Fibroblast of skin of left quadriceps (primary cell): ENCODE data around the gene DGKB.

Experiments used
- DNase-seq, 2 experiments: peaks; one replicate each; pipeline ENCODE4 v3.0.0-alpha.2; 2013; ENCODE audit warnings: low read depth in 2 of 2

DGKB gene

GRCh38 chr7:14859267-14859666 is 43.3 kb downstream of the DGKB start:
- DNase-seq, result no peak

DNA sequence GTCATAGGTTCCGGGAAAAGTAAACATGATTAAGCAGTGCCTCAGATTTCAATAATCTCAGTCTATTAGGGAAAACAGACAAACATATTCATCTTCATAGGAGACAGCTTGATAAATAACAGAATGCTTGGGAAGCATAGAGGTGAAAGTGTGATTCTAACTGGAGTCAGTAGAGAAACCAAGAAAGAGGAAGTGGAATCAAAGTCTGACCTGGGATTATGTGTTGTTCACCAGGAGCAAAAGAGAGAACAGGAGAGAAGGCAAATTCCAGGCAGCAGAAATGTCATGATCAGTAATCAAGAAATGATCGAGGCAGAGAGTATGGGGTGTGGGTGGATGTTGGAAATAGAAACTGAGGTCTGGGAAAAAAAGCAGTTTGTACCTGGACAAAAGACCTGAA is 43.7 kb downstream of the DGKB start:
- no peak for DNase-seq

- DNase-seq, result no peak
These were observed 44.1 kb downstream of the DGKB start for GRCh38 chr7:14858410-14858809.

DNA sequence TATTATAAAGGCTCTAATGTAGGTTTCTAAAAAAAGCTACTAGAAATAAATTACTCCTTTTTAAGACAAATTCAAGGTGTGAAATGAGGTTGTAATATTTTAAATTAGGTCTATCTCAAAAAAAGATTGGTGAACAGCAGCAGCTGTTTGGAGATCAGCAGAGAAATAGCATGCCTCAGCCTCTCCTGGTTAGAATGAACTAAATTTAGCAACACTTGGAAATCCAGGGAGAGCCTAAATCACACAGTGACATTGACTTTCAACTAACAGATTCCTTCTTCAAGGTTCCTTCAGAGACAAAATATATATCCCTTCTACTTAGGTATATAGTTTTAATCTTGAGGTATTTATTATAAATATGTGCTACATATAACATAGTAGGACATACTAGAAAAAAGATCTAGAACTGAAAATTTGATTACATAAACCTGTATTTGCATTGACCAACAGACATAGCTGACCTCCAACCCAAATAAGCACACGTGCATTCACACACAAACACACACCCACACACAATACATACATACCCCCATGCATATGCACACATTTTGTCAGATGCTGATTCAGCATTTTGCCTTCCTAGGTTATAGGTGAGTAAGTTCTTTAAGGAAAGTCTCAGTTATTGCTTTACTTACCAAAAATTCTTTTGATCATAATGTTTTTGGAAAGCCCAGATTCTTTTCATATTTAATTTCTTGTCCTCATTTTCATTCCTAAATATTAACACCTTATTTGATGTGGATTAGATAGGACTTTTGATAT is 47.3 kb downstream of the DGKB start:
- no peak for DNase-seq

GRCh38 chr7:14854471-14854870 is 48.1 kb downstream of the DGKB start:
- no peak for DNase-seq

- no peak for DNase-seq
These were observed 50.9 kb downstream of the DGKB start for GRCh38 chr7:14851610-14852009.

DNA sequence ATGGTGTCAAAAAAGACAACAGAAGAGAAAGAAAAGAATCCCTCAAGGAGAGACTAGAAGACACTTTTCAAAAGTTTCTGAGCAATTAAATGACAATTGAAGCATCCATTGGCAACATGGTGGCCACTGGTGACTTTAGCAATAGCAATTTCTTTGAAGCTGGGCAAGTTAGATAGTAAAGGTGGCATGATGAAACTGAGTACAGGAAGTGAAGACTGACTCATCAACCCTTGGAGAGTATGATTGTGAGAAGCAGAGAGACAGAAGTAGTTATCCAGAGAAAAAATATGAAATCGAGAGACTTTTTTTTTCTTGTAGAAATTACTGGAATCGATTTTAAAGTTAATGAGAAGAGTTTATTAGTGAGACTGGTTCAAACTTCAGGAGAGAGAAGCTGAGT is 52.5 kb downstream of the DGKB start:
- DNase-seq, result no peak

GRCh38 chr7:14846405-14846804 is 56.1 kb downstream of the DGKB start:
- no peak for DNase-seq

GRCh38 chr7:14843755-14844154 is 58.8 kb downstream of the DGKB start:
- no peak for DNase-seq

DNA sequence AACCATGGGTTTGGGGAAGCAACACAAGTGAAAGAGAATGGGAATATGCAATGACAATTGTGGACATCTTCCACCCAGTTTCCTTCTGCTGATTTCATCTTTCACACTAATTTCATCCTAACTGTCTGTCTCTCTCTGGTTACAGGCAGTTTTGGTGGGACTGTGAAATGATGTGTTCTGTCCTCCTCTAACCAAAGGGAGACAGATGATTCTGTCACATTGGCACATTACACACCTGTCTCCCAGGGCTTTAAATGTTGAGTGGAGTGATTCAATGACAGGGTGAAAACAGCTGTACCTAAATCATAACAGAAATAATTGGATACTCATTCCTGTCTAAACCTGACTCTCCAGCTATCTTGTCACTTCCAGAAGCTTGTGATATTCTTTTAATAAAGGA is 60.0 kb downstream of the DGKB start:
- no peak for DNase-seq

- DNase-seq, result peak; percentile 48
These were observed 60.7 kb downstream of the DGKB start for GRCh38 chr7:14841869-14842268.

DNA sequence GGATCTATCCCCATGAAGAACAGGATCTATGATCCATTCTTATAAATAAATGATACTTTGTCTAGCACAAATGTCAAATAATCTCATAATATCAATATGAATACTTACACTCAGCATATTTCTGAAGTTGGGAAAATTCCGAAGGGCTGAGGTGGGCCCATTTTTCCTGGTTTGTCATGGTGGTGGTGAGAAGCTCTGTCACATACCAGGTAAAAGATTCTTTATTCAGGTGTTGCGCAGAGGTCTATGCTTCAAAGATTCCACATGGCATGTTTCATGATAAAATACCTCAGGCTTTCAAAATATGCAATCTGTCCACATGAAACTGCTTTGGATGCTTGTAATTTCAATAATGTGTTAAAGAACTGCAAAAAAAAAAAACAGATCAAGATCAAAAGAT is 61.5 kb downstream of the DGKB start:
- DNase-seq, result no peak

GRCh38 chr7:14839307-14839706 is 63.2 kb downstream of the DGKB start:
- DNase-seq, result no peak

DNA sequence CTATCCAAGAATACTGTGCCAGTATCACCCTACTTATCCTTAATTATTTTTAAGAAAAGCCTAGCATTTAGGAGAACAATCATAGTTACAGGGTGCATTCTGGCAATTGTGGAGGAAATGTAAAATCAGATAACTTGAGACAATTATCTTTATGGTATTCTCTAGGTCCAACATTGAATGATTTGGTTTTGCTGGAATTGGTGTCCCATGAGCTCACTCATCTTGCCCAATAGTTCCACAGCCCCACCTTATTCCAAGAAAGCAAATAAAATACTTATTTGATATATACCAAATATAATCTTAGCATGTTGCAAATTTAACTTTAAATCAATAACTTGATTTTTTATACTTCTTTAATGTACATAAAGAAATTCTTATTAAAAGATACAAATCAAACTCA is 65.3 kb downstream of the DGKB start:
- DNase-seq, result no peak

- DNase-seq, result peak in 1 of 2 experiments; percentile 32
These were observed 65.9 kb downstream of the DGKB start for GRCh38 chr7:14836571-14837189.

DNA sequence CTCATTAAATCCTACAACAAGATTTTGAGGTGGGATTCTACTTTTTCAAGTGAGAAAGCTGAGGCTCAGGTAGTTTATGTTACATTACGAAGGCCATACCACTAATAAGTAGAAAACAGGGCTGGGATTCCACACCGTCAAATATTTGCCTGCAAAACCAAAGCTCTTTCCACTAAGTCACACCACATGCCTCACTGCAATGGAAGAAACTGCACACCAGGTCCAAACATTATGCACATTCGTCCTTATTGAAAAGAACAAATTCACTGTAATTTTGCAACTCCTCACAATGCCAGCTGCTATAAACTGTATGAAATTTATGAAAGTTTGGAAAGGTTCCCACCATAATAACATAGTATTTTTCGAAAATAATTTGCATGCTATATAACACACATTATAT is 66.5 kb downstream of the DGKB start:
- DNase-seq, result no peak

DNA sequence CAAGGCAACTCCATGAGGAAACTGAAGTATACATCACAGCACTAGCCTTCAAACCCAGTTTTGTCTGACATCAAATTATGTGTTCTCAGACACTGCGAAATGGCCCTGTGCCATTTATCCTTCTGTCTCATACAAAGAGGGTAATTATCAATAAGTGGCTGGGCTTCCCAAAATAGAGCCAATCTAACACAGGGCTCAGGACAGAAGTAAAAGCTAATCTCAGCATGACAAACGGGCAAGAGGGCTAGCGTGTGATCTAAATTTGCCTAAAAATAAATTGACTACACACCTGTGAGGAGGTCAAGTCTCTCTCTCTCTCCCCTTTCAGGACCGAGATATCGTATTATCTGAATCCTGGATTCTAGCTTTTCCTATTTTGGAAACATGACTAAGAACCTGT is 67.2 kb downstream of the DGKB start:
- no peak for DNase-seq

DNA sequence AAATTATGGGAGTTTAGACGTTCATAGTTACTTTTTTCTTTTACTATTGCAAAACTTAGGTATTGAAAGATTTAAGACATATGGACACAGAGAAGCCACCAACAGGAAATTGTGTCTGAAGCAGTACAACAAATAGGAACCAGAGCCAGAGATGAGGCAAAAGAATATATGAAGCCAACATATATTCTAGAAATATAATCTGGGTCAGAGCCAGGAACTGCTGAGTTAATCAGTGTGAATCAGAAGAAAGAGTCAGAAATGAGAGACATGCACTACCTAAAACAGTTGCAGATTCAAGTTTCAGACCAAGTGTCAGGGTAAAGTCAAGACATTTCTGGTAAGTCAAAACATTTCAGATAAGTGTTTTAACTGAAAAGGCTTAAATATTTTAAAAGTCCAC is 67.7 kb downstream of the DGKB start:
- DNase-seq, result peak in 1 of 2 experiments; percentile 38

DNA sequence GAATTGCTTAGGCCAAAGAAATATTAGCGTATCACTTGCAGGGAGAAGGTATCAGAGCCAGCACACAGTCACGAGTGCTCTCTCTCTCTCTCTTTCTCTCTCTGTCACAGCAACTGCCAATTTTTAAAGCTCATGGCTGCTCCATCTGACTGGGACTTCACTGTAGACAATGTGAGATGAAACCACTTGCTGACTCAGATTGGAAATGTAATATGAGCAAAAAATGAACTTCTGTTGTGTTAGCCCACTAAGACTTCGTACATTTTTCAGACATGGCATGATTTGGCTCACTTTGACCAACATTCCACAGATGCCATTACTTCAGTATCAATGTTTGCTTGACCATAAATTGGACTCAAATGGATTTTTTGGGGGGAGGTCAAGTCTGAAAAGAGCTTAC is 68.1 kb downstream of the DGKB start:
- no peak for DNase-seq

DNA sequence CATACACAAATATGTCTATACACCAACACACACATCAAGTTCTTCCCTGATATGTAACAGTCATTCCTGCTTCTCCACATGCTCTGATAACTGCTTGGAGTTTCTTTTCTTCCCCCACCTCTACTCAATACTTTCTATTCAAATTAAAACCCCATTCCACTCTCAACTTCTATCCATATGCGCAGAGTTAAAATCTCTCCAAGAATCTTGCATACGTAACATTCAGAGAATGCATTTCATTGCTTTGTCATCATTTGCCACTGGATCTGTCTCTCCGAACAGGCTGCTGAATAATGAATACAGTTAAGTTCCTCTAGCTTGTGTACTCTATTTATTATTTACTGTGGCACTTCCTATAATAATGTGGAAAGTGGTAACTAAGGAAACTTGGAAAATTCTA is 68.8 kb downstream of the DGKB start:
- no peak for DNase-seq

DNA sequence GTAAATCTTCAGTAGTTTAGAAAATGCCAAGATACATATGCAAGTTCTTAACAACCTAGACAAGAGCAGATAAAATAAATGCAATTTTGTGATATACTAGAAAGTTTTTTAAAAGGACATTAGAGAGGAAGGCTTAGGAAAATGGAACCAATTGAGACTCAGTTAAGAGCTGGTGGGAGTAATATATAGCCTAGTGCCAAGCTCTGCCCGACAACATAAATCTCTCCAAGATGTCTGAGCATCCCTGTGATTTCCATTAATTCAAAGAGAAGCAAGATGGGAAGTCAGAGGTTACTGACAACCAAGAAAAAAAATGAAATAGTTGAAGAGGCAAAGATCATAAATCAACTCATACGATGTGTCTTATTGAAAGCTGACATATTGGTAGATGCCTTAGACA is 74.5 kb downstream of the DGKB start:
- DNase-seq, result no peak

DNA sequence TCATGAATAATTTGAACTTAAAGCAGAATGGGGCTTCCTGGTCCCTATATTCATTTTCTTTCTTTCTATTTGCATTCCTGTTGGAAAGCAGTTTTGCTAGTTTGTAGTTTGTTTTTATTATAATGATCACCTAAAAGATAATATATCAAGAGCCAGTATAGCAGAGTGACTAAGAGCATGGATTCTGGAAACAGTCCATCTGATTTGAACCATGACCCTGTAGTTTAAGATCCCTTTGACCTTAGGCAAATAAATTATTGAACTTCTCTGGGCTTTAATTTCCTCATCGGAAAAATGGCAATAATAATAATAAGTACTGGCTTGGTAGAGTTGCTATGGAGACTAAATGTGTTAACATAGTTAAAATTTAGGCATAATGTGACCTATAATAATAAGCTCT is 76.1 kb downstream of the DGKB start:
- no peak for DNase-seq

- no peak for DNase-seq
These were observed 76.6 kb downstream of the DGKB start for GRCh38 chr7:14825912-14826311.

GRCh38 chr7:14822481-14822854 is 80.1 kb downstream of the DGKB start:
- DNase-seq, result no peak
